ENCODE measurements around the gene TRPM3.

TRPM3 gene

DNA sequence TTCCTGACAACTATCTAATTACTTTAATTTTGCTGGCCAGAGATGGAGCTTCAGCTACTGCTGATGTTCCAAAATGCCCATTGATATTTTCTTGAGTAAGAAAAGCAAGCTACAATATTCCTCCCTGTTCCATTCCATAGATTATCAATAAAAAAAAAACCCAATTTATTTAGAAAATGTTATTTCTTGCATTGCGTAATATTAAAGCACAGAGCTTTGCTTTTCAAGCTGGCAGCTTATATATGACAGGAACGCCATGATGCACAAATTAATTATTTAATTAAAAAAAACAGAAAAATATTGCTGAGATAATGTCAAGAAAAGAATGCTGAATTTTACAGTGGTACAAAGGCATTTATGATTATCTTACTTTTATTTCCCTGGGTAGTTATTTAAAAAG, 47.9 kb downstream of the TRPM3 start:
- CTCF ChIA-PET, result no interaction called here
- POLR2A ChIA-PET, result no interaction called here
- no peak for DNase-seq (ENCODE audit: low read depth, low spot score)
- TF ChIP-seq, protein P1, sequence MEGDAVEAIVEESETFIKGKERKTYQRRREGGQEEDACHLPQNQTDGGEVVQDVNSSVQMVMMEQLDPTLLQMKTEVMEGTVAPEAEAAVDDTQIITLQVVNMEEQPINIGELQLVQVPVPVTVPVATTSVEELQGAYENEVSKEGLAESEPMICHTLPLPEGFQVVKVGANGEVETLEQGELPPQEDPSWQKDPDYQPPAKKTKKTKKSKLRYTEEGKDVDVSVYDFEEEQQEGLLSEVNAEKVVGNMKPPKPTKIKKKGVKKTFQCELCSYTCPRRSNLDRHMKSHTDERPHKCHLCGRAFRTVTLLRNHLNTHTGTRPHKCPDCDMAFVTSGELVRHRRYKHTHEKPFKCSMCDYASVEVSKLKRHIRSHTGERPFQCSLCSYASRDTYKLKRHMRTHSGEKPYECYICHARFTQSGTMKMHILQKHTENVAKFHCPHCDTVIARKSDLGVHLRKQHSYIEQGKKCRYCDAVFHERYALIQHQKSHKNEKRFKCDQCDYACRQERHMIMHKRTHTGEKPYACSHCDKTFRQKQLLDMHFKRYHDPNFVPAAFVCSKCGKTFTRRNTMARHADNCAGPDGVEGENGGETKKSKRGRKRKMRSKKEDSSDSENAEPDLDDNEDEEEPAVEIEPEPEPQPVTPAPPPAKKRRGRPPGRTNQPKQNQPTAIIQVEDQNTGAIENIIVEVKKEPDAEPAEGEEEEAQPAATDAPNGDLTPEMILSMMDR (IDR thresholded peaks at IDR 0.05; ENCODE audit: insufficient read depth, low read length, missing control alignments), result no peak
- no peak overlapping the region for H3K4me3 ChIP-seq (ENCODE audit: low read depth, low read length)

DNA sequence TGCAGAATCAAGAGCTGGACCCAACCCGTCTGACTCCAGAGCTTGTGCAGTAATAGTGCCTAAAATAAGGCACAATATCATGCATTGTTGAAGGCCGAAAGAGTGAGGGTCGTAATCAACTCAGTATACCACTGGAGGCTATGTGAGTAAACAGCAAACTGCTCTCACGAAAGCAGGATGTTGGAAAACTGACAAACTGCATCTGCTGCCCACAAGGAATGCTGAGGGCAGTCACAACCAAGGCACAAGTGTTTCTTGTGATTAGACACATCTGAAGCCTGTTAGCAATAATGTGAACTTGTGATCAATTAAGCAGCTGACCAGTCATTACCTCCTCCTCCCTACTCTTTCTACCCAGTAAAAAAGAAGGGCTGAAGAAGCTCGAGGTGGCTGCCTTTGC, 48.8 kb downstream of the TRPM3 start:
- POLR2A ChIA-PET, result no interaction called here
- no peak for DNase-seq (ENCODE audit: low read depth, low spot score)
- TF ChIP-seq, protein P1 (IDR thresholded peaks at IDR 0.05; ENCODE audit: insufficient read depth, low read length, missing control alignments), result no peak
- CTCF ChIA-PET, result interaction anchor here (0.9 kb wide), 1 partner anchor 12 kb away, joined by 3 read pairs; no protein-coding TSS in a partner anchor
- no peak overlapping the region for H3K4me3 ChIP-seq (ENCODE audit: low read depth, low read length)

DNA sequence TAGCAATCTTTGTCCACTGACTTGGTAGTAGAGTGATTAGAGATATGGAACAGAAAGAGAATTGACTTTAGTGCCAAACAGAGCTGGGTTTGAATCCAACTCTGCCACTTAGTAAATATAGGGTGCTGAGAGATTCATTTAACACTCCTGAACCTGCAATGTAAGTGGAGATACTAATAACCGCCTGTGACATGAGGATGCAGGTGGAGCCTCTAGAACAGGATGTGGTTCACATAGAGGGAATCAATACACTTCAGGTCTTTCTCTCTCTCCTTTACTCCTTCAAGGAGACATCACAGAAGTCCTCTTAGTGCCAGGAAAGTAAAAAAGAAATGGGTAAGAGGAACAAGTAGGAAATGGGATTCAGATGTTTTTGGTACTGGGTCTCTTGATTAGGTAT, 49.8 kb downstream of the TRPM3 start:
- DNase-seq (ENCODE audit: low read depth, low spot score), result no peak
- CTCF ChIA-PET, result no interaction called here
- TF ChIP-seq, protein P1 (IDR thresholded peaks at IDR 0.05; ENCODE audit: insufficient read depth, low read length, missing control alignments), result no peak
- no peak overlapping the region for H3K4me3 ChIP-seq (ENCODE audit: low read depth, low read length)
- POLR2A ChIA-PET, result no interaction called here

DNA sequence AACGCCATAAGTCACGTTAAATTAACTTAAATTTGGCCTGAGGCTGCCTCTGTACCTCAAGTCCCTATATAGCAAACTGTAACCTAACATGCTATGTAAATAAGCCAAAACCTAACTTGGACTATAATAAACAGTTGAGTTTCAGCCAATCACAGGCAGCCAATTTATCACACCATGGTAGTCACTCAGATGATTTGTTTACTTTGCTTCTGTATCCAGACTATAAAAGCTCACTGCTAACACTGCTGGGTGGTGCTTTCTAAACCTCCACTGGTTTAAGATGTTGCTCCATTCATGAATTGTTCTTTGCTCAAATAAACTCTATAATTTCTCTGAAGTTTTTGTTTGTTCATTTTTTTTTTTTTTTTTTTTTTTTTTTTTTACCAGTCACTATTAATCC, 62.8 kb downstream of the TRPM3 start:
- H3K4me3 ChIP-seq (ENCODE audit: low read depth, low read length), result no peak overlapping the region

DNA sequence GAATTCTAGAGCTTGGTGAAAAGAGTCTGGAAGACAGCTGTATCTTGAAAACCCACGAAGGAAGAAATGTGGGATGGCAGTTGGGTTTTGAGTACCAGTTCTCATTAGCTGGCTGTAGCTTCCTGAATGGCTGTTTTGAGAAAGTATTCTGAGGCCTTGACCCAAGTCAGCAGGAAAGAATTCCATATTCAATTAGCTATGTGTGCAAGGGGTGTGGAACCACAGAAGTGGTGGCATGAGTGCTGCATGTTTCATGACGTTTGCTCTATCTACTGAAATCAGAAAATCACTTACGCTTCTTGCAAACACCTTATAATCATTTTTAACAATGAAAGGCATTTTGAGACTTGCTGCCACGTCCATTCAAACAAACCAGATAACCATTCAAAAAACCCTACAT, 69.1 kb downstream of the TRPM3 start:
- CTCF ChIA-PET, result no interaction called here
- TF ChIP-seq, protein P1 (IDR thresholded peaks at IDR 0.05; ENCODE audit: insufficient read depth, low read length, missing control alignments), result no peak
- DNase-seq (ENCODE audit: low read depth, low spot score), result no peak
- POLR2A ChIA-PET, result no interaction called here
- no peak overlapping the region for H3K4me3 ChIP-seq (ENCODE audit: low read depth, low read length)

More for the DNA sequence above, 62.8 kb downstream of the TRPM3 start:
- ChIA-PET POLR2A (no interaction called here), CTCF (no interaction called here)
- TF ChIP-seq, protein P1 (IDR thresholded peaks at IDR 0.05; ENCODE audit: insufficient read depth, low read length, missing control alignments), result no peak
- no peak for DNase-seq (ENCODE audit: low read depth, low spot score)

DNA sequence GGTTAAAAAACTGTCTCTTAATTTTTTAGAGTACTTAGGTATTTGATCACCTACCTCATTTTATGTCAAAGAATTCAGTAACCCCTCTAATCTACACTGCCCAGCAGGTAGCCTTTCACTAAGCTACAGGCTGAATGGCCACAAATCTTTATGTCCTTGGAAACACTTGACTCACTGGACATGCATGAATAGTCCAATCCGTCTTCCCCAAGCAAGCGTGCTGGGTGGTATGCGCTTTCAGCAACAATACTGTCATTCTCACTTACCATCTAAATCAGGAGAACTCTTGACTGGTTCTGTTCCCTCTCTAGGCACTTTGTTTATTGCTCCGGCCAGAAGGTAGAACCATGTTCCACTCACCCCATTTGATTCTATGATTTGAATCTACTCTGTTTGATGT, 73.1 kb downstream of the TRPM3 start:
- CTCF ChIA-PET, result no interaction called here
- POLR2A ChIA-PET, result no interaction called here
- DNase-seq (ENCODE audit: low read depth, low spot score), result no peak
- no peak overlapping the region for H3K4me3 ChIP-seq (ENCODE audit: low read depth, low read length)
- TF ChIP-seq, protein P1 (IDR thresholded peaks at IDR 0.05; ENCODE audit: insufficient read depth, low read length, missing control alignments), result no peak
